Measurements from ENCODE around the gene KAZN. TPM values are rescaled to one million over a fixed set of nuclear protein-coding genes. Genes with fewer than 3 reads are reported as not detected.

The KAZN gene
- total and polyA plus RNA-seq, 9 donors, result 10.1 to 56.4 (median 27.9) TPM

- 90 to 94% (median 93%) methylated on average over 3 of the region's 3 CpGs for WGBS, 3 donors
- intact Hi-C loops (cut with DNase I), result no loop called here
Observed at GRCh38 chr1:14677292-14677971, 78.9 kb downstream of the KAZN start.

GRCh38 chr1:14678011-14678638 lies 79.6 kb downstream of the KAZN start:
- Histone ChIP-seq H3K4me3 (no peak overlapping the region), H3K27ac (no peak overlapping the region), H3K36me3 (no peaks in the 10 kb centered on the region), H3K9me3 (no peaks in the 10 kb centered on the region), H3K27me3 (no peaks in the 10 kb centered on the region), H3K4me1 (ENCODE audit: insufficient read depth) (no peaks in the 10 kb centered on the region)
- 87 to 88% (median 88%) methylated on average over 13 of the region's 13 CpGs for WGBS, 3 donors
- no peak for TF ChIP-seq EP300 (IDR thresholded peaks at IDR 0.05)
- TF ChIP-seq POLR2A (IDR thresholded peaks at IDR 0.05), result no peak
- no peak for TF ChIP-seq CTCF (IDR thresholded peaks at IDR 0.05)
- intact Hi-C loops (cut with DNase I), result no loop called here
- DNase-seq, result no peak

More at GRCh38 chr1:14677292-14677971, 78.9 kb downstream of the KAZN start:
- Histone ChIP-seq H3K4me1 (ENCODE audit: insufficient read depth) (no peaks in the 10 kb centered on the region), H3K36me3 (no peaks in the 10 kb centered on the region), H3K9me3 (no peaks in the 10 kb centered on the region), H3K4me3 (no peak overlapping the region), H3K27ac (no peak overlapping the region), H3K27me3 (no peaks in the 10 kb centered on the region)
- DNase-seq, result no peak
- TF ChIP-seq POLR2A (IDR thresholded peaks at IDR 0.05), result no peak
- no peak for TF ChIP-seq CTCF (IDR thresholded peaks at IDR 0.05)
- no peak for TF ChIP-seq EP300 (IDR thresholded peaks at IDR 0.05)

GRCh38 chr1:14679027-14679688 lies 80.7 kb downstream of the KAZN start:
- H3K36me3 ChIP-seq, result no peaks in the 10 kb centered on the region
- no peak for DNase-seq
- H3K9me3 ChIP-seq, result no peaks in the 10 kb centered on the region
- no peaks in the 10 kb centered on the region for H3K27me3 ChIP-seq
- 84 to 87% (median 85%) methylated on average over 10 of the region's 10 CpGs for WGBS, 3 donors
- no peak overlapping the region for H3K27ac ChIP-seq
- intact Hi-C loops (cut with DNase I), result no loop called here
- no peaks in the 10 kb centered on the region for H3K4me1 ChIP-seq (ENCODE audit: insufficient read depth)
- H3K4me3 ChIP-seq, result no peak overlapping the region
- no peak for TF ChIP-seq POLR2A (IDR thresholded peaks at IDR 0.05)
- no peak for TF ChIP-seq EP300 (IDR thresholded peaks at IDR 0.05)
- no peak for TF ChIP-seq CTCF (IDR thresholded peaks at IDR 0.05)

GRCh38 chr1:14681182-14681581 lies 82.7 kb downstream of the KAZN start:
- Histone ChIP-seq H3K4me1 (ENCODE audit: insufficient read depth) (no peaks in the 10 kb centered on the region), H3K27me3 (no peaks in the 10 kb centered on the region), H3K36me3 (no peaks in the 10 kb centered on the region), H3K27ac (no peak overlapping the region), H3K9me3 (no peaks in the 10 kb centered on the region), H3K4me3 (no peak overlapping the region)
- TF ChIP-seq CTCF (IDR thresholded peaks at IDR 0.05), result no peak
- no peak for TF ChIP-seq POLR2A (IDR thresholded peaks at IDR 0.05)
- no peak for TF ChIP-seq EP300 (IDR thresholded peaks at IDR 0.05)
- intact Hi-C loops (cut with DNase I), result no loop called here
- no peak for DNase-seq
- 79 to 83% (median 82%) methylated on average over 3 of the region's 3 CpGs for WGBS, 3 donors
